Choroid plexus epithelial cell (primary cell): ENCODE results near the gene LANCL1.

Source experiments
- DNase-seq: peaks from one replicate; pipeline ENCODE4 v3.0.0-alpha.2; 2010; ENCODE audit warnings: low read depth
- H3K4me3 ChIP-seq: 2 replicates; pipeline ENCODE4 v1.5.1; 2011; ENCODE audit warnings: low read depth, mild to moderate bottlenecking, control low read depth, low read length, moderate library complexity
- TF ChIP-seq, protein P1 (sequence below): conservative IDR thresholded peaks from 2 replicates; pipeline ENCODE4 v1.5.1; 2011; ENCODE audit warnings: low read depth, mild to moderate bottlenecking, control low read depth, inconsistent platforms, low read length, moderate library complexity

The LANCL1 gene

DNA sequence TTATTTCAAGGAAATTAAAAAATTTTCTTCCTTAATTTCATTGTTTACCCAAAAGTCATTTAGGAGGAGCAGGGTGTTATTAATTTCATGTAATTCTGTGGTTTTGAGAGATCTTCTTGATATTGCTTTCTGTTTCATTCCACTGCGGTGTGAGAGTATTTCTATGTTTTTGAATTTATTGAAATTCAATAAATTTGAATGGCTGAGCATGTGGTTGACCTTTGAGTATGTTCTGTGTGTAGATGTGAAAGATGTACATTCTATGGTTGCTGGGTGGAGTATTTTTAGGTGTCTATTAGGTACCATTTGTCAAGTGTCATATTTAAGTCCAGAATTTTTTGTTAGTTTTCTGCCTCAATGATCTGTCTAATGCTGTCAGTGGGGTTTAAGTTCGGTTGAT lies 39.4 kb upstream of the LANCL1 start:
- no peak for DNase-seq
- no peak overlapping the region for H3K4me3 ChIP-seq
- TF ChIP-seq, protein P1, sequence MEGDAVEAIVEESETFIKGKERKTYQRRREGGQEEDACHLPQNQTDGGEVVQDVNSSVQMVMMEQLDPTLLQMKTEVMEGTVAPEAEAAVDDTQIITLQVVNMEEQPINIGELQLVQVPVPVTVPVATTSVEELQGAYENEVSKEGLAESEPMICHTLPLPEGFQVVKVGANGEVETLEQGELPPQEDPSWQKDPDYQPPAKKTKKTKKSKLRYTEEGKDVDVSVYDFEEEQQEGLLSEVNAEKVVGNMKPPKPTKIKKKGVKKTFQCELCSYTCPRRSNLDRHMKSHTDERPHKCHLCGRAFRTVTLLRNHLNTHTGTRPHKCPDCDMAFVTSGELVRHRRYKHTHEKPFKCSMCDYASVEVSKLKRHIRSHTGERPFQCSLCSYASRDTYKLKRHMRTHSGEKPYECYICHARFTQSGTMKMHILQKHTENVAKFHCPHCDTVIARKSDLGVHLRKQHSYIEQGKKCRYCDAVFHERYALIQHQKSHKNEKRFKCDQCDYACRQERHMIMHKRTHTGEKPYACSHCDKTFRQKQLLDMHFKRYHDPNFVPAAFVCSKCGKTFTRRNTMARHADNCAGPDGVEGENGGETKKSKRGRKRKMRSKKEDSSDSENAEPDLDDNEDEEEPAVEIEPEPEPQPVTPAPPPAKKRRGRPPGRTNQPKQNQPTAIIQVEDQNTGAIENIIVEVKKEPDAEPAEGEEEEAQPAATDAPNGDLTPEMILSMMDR, result no peak

DNA sequence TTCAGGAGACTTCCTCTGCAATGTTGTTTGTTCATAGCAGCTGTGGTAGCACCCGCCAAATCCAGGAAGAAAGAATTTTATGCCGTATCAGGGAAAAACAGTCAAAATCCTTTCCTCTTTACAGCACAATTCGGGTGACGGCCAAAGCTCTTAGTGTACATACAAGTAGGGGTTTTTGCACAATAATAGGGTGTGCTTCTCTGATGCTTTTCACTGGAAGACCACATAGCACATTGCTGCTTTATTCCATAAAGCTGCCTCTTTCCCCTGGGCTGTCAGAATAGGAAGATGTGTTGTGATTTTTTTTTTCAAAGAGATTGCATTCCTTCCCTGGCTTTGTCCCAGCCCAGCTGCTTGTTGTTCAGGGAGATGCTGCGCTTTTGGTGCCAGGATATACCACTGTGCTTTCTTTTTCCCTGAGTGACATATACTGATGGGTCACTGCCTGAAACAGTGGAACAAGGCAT lies 27.2 kb upstream of the LANCL1 start:
- DNase-seq, result peak; percentile 14
- H3K4me3 ChIP-seq, result no peak overlapping the region
- TF ChIP-seq, protein P1, result no peak

DNA sequence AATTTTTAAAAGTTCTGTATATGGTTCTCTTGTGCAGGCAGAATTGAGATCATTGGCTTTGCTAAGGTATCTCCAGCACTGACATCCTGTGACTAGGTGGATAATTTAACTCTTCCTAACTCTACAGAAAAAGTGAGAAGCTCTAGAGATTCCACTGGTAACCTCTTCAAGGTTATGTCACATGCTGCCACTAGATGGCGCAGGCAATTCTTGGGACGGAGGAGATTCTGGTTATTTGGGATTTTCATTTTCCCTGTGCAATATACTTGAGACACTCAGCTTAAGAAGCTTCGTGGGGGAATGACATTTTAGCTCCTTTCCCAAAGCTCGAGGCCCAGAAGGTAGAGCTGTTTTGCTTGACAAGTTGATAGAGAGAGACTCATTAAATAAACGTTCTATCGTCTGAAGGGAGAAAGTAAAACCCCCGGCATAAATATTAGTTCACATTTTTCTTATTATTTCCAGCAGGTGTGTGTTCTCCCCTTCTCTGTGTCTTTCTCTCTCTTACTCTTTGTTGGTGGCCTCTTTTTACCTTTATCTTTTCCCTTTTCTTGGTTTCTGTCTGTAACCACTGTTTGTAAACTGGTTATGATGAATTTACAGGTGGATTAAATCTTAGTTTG lies 26.6 kb upstream of the LANCL1 start:
- DNase-seq, result peak; percentile 71
- TF ChIP-seq, protein P1, result peak; percentile 94
- H3K4me3 ChIP-seq, result peak overlapping the region; percentile 30

DNA sequence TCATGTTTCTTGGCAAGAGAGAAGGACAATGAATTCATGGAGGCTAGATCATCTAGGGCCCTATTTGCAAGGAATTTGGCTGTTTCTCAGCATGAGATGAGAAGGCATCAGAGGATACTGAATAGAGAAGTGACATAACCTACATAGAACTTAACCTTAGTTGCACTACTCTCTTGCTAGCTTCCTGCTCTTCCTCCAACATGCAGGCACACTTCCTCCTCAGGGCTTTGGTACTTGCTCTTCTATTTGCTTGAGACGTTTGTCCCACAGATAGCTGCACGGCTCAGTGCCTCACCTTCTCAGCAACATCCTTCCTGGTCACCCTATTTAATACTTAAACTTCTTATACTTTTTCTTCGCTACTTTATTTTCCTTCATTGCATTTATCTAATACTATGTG lies 20.0 kb upstream of the LANCL1 start:
- no peak overlapping the region for H3K4me3 ChIP-seq
- TF ChIP-seq, protein P1, result no peak
- no peak for DNase-seq

DNA sequence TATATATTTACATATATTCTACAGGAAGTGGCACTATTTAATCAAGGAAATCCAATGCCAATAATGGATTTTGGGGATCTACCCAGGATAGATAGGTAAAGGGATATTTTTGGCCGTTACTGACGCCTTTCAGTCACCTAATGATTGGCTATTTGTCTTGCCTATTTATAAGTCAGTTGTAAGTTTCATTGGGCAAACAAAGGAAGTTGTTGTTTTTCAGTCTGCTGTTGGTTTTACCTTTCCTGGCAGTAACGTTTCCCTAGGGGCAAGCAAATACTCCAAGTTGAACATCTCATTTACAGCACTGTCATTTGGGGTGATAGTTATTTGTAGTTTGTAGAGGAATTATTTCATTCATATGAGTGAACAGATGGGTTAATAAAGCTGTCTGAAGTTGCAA lies 17.0 kb upstream of the LANCL1 start:
- TF ChIP-seq, protein P1, result no peak
- H3K4me3 ChIP-seq, result no peak overlapping the region
- DNase-seq, result no peak

DNA sequence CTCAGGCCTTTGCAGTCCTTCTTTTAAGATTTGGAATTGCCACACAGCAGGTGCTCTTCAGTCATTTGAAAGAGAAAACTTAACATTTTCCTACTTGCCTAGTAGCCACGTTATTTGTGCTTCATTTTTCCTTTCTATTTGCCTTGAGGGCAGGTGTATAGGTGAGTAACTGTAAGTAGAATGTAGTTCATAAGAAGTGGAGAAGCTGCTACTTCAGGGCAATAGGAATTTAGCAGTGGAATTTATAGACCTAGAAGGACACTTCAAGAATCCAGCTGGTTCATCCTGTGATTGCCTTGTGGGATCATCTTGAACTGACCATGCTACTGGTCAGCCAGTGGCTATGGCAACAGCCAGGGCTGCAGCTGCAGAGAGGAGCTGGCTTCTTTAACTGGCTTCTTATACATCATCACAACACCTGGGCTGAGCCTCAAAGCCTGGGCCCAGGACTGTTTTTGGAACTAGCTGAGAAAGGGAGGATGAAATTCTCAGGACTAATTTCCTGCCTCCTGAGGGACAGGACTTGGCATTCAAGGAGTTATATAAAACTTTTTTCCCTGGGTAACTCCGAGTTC lies 5.1 kb upstream of the LANCL1 start:
- H3K4me3 ChIP-seq, result no peak overlapping the region
- TF ChIP-seq, protein P1, result no peak
- no peak for DNase-seq

DNA sequence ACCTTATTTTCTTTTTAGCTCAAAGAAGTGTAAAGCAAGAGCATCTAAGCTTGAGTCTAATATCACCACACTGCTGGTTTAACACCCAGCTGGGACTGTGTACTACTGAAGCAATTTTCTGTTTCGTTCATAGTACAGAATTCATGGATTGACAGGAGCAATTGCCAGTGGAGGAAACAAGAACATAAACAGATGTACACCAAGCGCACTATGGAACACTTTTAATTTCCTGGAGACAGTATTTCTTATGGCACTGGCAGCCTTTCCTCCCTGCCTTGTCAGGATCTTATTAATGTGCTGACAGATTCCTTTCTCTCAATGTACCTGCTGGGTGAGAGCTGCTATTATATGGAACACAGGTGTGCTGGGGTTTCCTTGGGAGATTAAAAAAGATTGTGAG lies 4.2 kb upstream of the LANCL1 start:
- no peak overlapping the region for H3K4me3 ChIP-seq
- TF ChIP-seq, protein P1, result no peak
- no peak for DNase-seq
